Uterus (tissue), 4 donors: ENCODE results near the gene RGSL1. TPM values are rescaled to one million over a fixed set of nuclear protein-coding genes. Genes with fewer than 3 reads are reported as not detected.

Source experiments
- DNase-seq, 2 donors: peaks; one replicate each; pipeline ENCODE4 v3.0.0-alpha.2; 2019 to 2020
- H3K27ac ChIP-seq, 2 donors: fragments of 200-600 bp; sonication (generic); 1 replicate in 1 of 2; 2 replicates in 1 of 2; pipeline ENCODE4 v1.5.1; 2016 to 2018
- H3K27me3 ChIP-seq, 2 donors: fragments of 200-600 bp; sonication (generic); one replicate each; pipeline ENCODE4 v1.5.1; 2018 to 2019; ENCODE audit warnings: control low read depth in 1 of 2
- H3K36me3 ChIP-seq, 2 donors: fragments of 200-600 bp; sonication (generic); one replicate each; pipeline ENCODE4 v1.5.1; 2019; ENCODE audit warnings: control low read depth in 1 of 2
- H3K4me1 ChIP-seq, 2 donors: fragments of 200-600 bp; sonication (generic); one replicate each; pipeline ENCODE4 v1.5.1; 2018 to 2019; ENCODE audit warnings: control low read depth in 1 of 2
- H3K4me3 ChIP-seq, 2 donors: fragments of 200-600 bp; sonication (generic); 1 replicate in 1 of 2; 2 replicates in 1 of 2; pipeline ENCODE4 v1.5.1; 2018 to 2019; ENCODE audit warnings: mild to moderate bottlenecking in 1 of 2
- H3K9me3 ChIP-seq, 2 donors: fragments of 200-600 bp; sonication (generic); one replicate each; pipeline ENCODE4 v1.5.1; 2019; ENCODE audit warnings: control low read depth in 1 of 2
- CTCF ChIP-seq, 4 experiments: fragments of 200-600 bp in 2 of 4; fragments of 450-650 bp in 2 of 4; sonication (generic) in 2 of 4; IDR thresholded peaks; one replicate each; pipeline ENCODE4 v1.5.1; 2016 to 2019; ENCODE audit warnings: antibody characterized with exemption in 4 of 4, mild to moderate bottlenecking in 2 of 4, moderate library complexity in 1 of 4
- POLR2A ChIP-seq, 2 donors: fragments of 450-650 bp; IDR thresholded peaks; one replicate each; pipeline ENCODE4 v1.6.1; 2016; ENCODE audit warnings: antibody characterized with exemption in 2 of 2, mild to moderate bottlenecking in 1 of 2, moderate library complexity in 1 of 2
- intact Hi-C: fragments of 100-400 bp; cut with DNase I; formaldehyde crosslinking; loops from one replicate; pipeline ENCODE4 v1.15.1; 2023; ENCODE audit warnings: low total_unique reads
- total RNA-seq, 4 donors: library from RNA; depleted of rRNA in 3 of 4; stranded (reverse); fragments of >200 nt in 3 of 4; gene quantifications; one replicate each; pipeline versions ENCODE4 v1.1.0 to v1.2.4, GENCODE V29; 2014 to 2023
- donor health status: DM: yes; HTN: yes; CAD: no.

Gene RGSL1
- total RNA-seq, 4 donors from 2014 or later: not detected

- no peak overlapping the region for H3K27ac ChIP-seq
Measured at GRCh38 chr1:182407724-182408123, 42.2 kb upstream of the RGSL1 start.

DNA sequence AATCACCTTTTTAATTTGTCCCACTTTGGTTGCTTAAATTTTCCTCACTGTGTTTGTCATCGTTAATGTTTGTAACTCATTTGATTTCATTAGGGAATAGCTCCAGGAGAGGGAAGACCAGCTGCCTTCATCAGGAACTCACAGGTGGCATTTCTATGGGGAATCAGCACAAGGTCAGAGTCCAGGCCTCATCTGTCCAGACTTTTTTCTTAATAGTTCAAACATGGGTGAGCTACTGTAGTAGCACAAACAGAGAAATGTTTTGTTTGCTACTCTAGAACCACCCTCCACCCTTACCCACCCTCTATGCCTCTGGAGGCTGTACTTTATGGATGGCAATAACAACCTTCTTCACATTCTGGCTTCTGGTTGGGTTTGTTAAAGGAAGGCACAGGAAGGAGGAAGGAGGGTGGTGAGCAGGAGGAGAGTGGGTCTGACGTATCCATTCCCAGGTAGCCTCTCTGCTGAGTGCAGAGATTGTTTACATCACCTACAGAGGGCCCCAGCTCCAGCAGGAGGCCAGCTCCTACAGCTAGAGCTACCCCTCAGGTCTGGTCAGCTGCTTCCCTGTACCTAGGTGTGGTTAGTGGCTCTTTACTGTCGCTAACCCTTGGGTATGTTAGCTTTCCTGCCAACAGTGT is 41.4 kb upstream of the RGSL1 start:
- H3K27ac ChIP-seq: no peak overlapping the region
- peaks cover 0 to 2% of the 10 kb centered on the region in 2 donors for H3K27me3 ChIP-seq
- DNase-seq: no peak
- no peak overlapping the region for H3K4me3 ChIP-seq
- intact Hi-C loops: no loop called here
- no peaks in the 10 kb centered on the region for H3K4me1 ChIP-seq
- TF ChIP-seq CTCF (IDR thresholded peaks at IDR 0.05) (no peak), POLR2A (IDR thresholded peaks at IDR 0.05) (no peak)
- H3K9me3 ChIP-seq: no peaks in the 10 kb centered on the region
- H3K36me3 ChIP-seq: no peaks in the 10 kb centered on the region

More at GRCh38 chr1:182407724-182408123, 42.2 kb upstream of the RGSL1 start:
- H3K4me1 ChIP-seq: no peaks in the 10 kb centered on the region
- no peak for TF ChIP-seq POLR2A (IDR thresholded peaks at IDR 0.05)
- no peak for TF ChIP-seq CTCF (IDR thresholded peaks at IDR 0.05)
- peaks cover 0 to 2% of the 10 kb centered on the region in 2 donors for H3K27me3 ChIP-seq
- intact Hi-C loops: no loop called here
- no peaks in the 10 kb centered on the region for H3K9me3 ChIP-seq
- H3K4me3 ChIP-seq: no peak overlapping the region
- H3K36me3 ChIP-seq: no peaks in the 10 kb centered on the region
- DNase-seq: no peak

GRCh38 chr1:182410138-182410537 is 39.8 kb upstream of the RGSL1 start:
- Histone ChIP-seq H3K27ac (no peak overlapping the region), H3K4me3 (no peak overlapping the region), H3K9me3 (no peaks in the 10 kb centered on the region), H3K4me1 (no peaks in the 10 kb centered on the region), H3K27me3 (peaks cover 0 to 2% of the 10 kb centered on the region in 2 donors), H3K36me3 (no peaks in the 10 kb centered on the region)
- DNase-seq: no peak
- intact Hi-C loops: no loop called here
- TF ChIP-seq POLR2A (IDR thresholded peaks at IDR 0.05) (no peak), CTCF (IDR thresholded peaks at IDR 0.05) (no peak)

DNA sequence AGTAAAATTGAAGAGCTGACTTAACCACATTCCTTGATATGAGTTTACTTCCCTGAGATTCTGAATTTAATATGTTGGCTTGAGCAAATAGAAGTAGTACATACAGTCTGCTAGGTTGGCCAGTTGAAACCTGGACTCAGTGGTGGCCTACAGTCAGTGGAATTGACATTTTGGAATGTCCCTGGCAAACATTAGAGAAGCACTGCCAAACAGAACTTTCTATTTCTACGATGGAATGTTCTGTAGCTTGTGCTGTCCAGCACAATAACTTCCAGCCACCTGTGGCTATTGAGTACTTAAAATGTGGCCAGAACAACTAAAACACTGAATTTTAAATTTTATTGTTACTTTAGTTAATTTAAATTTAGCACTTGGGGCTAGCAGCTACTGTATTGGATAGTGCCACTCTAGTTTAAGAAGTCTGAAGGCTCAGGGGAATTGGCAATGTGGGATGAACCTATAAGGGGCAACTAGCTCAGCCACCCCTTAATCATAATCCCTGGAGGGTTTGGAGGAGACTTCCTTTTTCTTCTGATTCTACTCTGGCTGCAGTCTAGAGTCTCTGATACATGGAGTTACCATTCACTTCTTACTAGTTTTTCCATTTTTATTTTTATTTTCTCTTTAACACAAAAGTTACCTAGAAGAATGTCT is 39.2 kb upstream of the RGSL1 start:
- peaks cover 0 to 2% of the 10 kb centered on the region in 2 donors for H3K27me3 ChIP-seq
- H3K4me1 ChIP-seq: no peaks in the 10 kb centered on the region
- H3K4me3 ChIP-seq: no peak overlapping the region
- DNase-seq: no peak
- H3K27ac ChIP-seq: no peak overlapping the region
- H3K36me3 ChIP-seq: no peaks in the 10 kb centered on the region
- TF ChIP-seq POLR2A (IDR thresholded peaks at IDR 0.05) (no peak), CTCF (IDR thresholded peaks at IDR 0.05) (no peak)
- no peaks in the 10 kb centered on the region for H3K9me3 ChIP-seq
- intact Hi-C loops: no loop called here

DNA sequence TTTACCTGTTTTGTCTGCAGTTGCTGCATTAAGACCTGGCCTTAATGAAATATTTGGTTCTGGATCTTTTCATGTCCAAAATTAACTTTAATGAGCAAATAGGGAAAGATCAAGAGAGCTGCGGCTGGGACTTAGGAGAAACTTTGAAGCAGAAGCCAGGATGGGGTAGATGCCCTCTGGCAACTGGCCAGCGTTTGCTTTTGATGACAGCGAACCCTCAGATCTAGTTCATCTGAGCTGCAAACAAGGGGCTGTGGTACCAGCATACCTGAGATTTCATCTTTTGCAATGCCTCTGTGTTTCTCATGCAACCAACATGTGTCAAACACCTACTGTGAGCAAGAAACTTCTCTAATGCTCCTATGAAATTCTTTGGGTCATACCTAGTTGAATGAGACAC is 36.5 kb upstream of the RGSL1 start:
- no peak overlapping the region for H3K4me3 ChIP-seq
- H3K27ac ChIP-seq: no peak overlapping the region
- DNase-seq: no peak
- H3K27me3 ChIP-seq: peaks cover 0 to 2% of the 10 kb centered on the region in 2 donors
- intact Hi-C loops: no loop called here
- H3K4me1 ChIP-seq: no peaks in the 10 kb centered on the region
- H3K36me3 ChIP-seq: no peaks in the 10 kb centered on the region
- no peak for TF ChIP-seq POLR2A (IDR thresholded peaks at IDR 0.05)
- TF ChIP-seq CTCF (IDR thresholded peaks at IDR 0.05): no peak
- H3K9me3 ChIP-seq: no peaks in the 10 kb centered on the region
